A549 (cell line): Measurements from ENCODE around the gene SH3PXD2A. TPM values are rescaled to one million over a fixed set of nuclear protein-coding genes. Genes with fewer than 3 reads are reported as not detected.
A peak's percentile ranks its signal among the peaks of the same experiment; 100 is the strongest.

ENCODE experiments used
- ATAC-seq, 2 experiments: fragments of 200-7000 bp in 1 of 2; fragments of >200 bp in 1 of 2; cut with Nextera tagmentation in 1 of 2; cut with Tn5 transposase in 1 of 2; 3 replicates each; pipeline versions ENCODE4 v1.8.0 to v1.9.1; 2018 to 2020; ENCODE audit warnings: mild to moderate bottlenecking in 1 of 2, moderate library complexity in 1 of 2
- CTCF ChIA-PET: fragments of 300-600 bp; sonication (Branson Sonifier 250); formaldehyde crosslinking; extraction: SDS; loops from one replicate; lab custom pipeline; 2021; ENCODE audit warnings: antibody characterized with exemption, inconsistent platforms; lab: Yijun Ruan, JAX
- POLR2A ChIA-PET: fragments of 350-600 bp; formaldehyde crosslinking; extraction: SDS; loops from one replicate; lab custom pipeline; 2021; ENCODE audit warnings: antibody characterized with exemption, inconsistent platforms; lab: Yijun Ruan, JAX
- DNase-seq, 2 experiments: peaks; one replicate each; pipeline versions ENCODE4 v3.0.0 to v3.0.0-alpha.2; 2011 to 2016; ENCODE audit warnings: low read depth in 1 of 2, low spot score in 1 of 2
- FAIRE-seq: peaks from 2 replicates; lab custom pipeline; 2011; peaks lifted over from hg19 to GRCh38; lab: Jason Lieb, UNC
- H3K27ac ChIP-seq, 2 experiments: fragments of >200 bp; sonication (Bioruptor Twin); formaldehyde crosslinking; 3 replicates each; pipeline ENCODE4 v1.5.1; 2016 to 2017
- H3K4me1 ChIP-seq: fragments of >200 bp; sonication (Bioruptor Twin); formaldehyde crosslinking; 3 replicates; pipeline ENCODE4 v1.6.1; 2016
- H3K4me2 ChIP-seq: fragments of >200 bp; sonication (Bioruptor Twin); formaldehyde crosslinking; 3 replicates; pipeline ENCODE4 v1.6.1; 2016
- H3K4me3 ChIP-seq: fragments of >200 bp; sonication (Bioruptor Twin); formaldehyde crosslinking; 3 replicates; pipeline ENCODE4 v1.5.1; 2016
- H3K9me3 ChIP-seq: fragments of >200 bp; sonication (Bioruptor Twin); formaldehyde crosslinking; 3 replicates; pipeline ENCODE4 v1.6.1; 2016
- CEBPB ChIP-seq, 2 experiments: fragments of >200 bp in 1 of 2; sonication (Bioruptor Twin) in 1 of 2; formaldehyde crosslinking in 1 of 2; IDR thresholded peaks; 2 replicates each; pipeline ENCODE4 v1.6.1; 2012 to 2016
- ESRRA ChIP-seq: fragments of 150-350 bp; IDR thresholded peaks from 2 replicates; pipeline ENCODE4 v1.6.1; 2014; ENCODE audit warnings: mild to moderate bottlenecking, low read length, borderline replicate concordance
- FOSL2 ChIP-seq, 2 experiments: fragments of 450-650 bp in 1 of 2; fragments of >200 bp in 1 of 2; sonication (Bioruptor Twin) in 1 of 2; formaldehyde crosslinking; IDR thresholded peaks; 2 replicates each; pipeline versions ENCODE4 v1.5.0 to v1.6.1; 2016 to 2020; ENCODE audit warnings: mild to moderate bottlenecking in 1 of 2, moderate library complexity in 1 of 2
- FOXS1 ChIP-seq: fragments of 250-450 bp; sonication (Bioruptor Pico); IDR thresholded peaks from 2 replicates; pipeline ENCODE4 v1.5.0; 2020; ENCODE audit warnings: mild to moderate bottlenecking, moderate library complexity
- GATA3 ChIP-seq: IDR thresholded peaks from 2 replicates; pipeline ENCODE4 v1.6.1; 2012; ENCODE audit warnings: borderline replicate concordance
- HOXB13 ChIP-seq: fragments of 250-450 bp; sonication (Bioruptor Pico); IDR thresholded peaks from 2 replicates; pipeline ENCODE4 v1.5.0; 2020; ENCODE audit warnings: low read depth, mild to moderate bottlenecking, moderate library complexity
- HOXB5 ChIP-seq: fragments of 250-450 bp; sonication (Bioruptor Pico); IDR thresholded peaks from 2 replicates; pipeline ENCODE4 v1.5.0; 2020; ENCODE audit warnings: mild to moderate bottlenecking, moderate library complexity
- JUNB ChIP-seq: fragments of >200 bp; sonication (Bioruptor Twin); formaldehyde crosslinking; IDR thresholded peaks from 2 replicates; pipeline ENCODE4 v1.6.1; 2016
- NPAS2 ChIP-seq: fragments of 250-450 bp; sonication (Bioruptor Pico); IDR thresholded peaks from 2 replicates; pipeline ENCODE4 v1.8.0; 2022; ENCODE audit warnings: mild to moderate bottlenecking, moderate library complexity, borderline replicate concordance
- RAD21 ChIP-seq, 2 experiments: fragments of >200 bp in 1 of 2; sonication (Bioruptor Twin) in 1 of 2; formaldehyde crosslinking in 1 of 2; IDR thresholded peaks in 1 of 2; conservative IDR thresholded peaks in 1 of 2; 2 replicates in 1 of 2; 3 replicates in 1 of 2; pipeline ENCODE4 v1.6.1; 2012 to 2018; ENCODE audit warnings: inconsistent platforms in 1 of 2
- RARB ChIP-seq: fragments of 250-450 bp; sonication (Bioruptor Pico); IDR thresholded peaks from 2 replicates; pipeline ENCODE4 v1.8.0; 2021; ENCODE audit warnings: mild to moderate bottlenecking, moderate library complexity
- SMC3 ChIP-seq: fragments of >200 bp; sonication (Bioruptor Twin); formaldehyde crosslinking; IDR thresholded peaks from 3 replicates; pipeline ENCODE4 v1.6.1; 2018; ENCODE audit warnings: inconsistent platforms
- ZNF302 ChIP-seq: fragments of 250-450 bp; sonication (Bioruptor Pico); IDR thresholded peaks from 2 replicates; pipeline ENCODE4 v1.9.0; 2021; ENCODE audit warnings: inconsistent platforms, mild to moderate bottlenecking, moderate library complexity
- ZSCAN20 ChIP-seq: fragments of 250-450 bp; sonication (Bioruptor Pico); IDR thresholded peaks from 2 replicates; pipeline ENCODE4 v1.8.0; 2022; ENCODE audit warnings: mild to moderate bottlenecking, moderate library complexity
- WGBS: methylation state at CpG from one replicate; pipeline ENCODE4 v1.1.6; 2017; ENCODE audit errors: missing lambda C conversion rate; 5-methylcytosine and 5-hydroxymethylcytosine counted together
- polyA plus RNA-seq, 4 experiments: library from polyadenylated mRNA; depleted of rRNA in 3 of 4; stranded (reverse); fragments of >200 nt; fragmentation: RNase III in 1 of 4; extraction: RNeasy Plus Mini Kit Qiagen cat#74134 plus additional on column Dnase treatment in 1 of 4; gene quantifications; 2 replicates in 3 of 4; 3 replicates in 1 of 4; pipeline ENCODE4 v1.2.3, GENCODE V29; 2011 to 2017
- TF ChIP-seq, protein P1 (sequence below): fragments of >200 bp; sonication (Bioruptor Twin); formaldehyde crosslinking; IDR thresholded peaks from 2 replicates; pipeline ENCODE4 v1.6.1; 2016
- TF ChIP-seq, protein P2 (sequence below): fragments of >200 bp; sonication (Bioruptor Twin); formaldehyde crosslinking; IDR thresholded peaks from 3 replicates; pipeline ENCODE4 v1.5.1; 2016
- TF ChIP-seq, protein P3 (sequence below): IDR thresholded peaks from 2 replicates; pipeline ENCODE4 v1.6.1; 2012

SH3PXD2A gene
- polyA plus RNA-seq, 2 of the 4 experiments (the other 2 are of a cell fraction), result 2.4 to 3.9 TPM

DNA sequence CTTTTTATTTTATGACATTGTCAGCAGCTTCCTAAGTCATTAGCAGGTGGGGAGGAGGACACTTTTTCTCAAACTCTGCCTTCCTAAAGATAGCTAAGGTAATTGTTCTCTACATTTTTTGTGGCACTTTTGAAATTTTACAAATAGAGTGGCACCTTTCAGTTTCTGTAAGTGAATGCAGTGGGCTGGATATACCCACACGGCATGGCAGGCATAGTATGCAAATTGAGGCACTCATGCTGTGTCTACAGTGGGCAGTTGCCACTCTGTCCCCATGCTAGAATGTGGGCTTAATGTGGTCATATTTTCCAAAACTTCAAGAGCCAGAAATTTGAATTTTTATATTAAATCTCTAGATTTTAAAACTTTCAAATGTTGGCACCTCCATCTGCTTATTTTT lies 12.8 kb upstream of the SH3PXD2A start (continued):
- TF ChIP-seq, protein P1, sequence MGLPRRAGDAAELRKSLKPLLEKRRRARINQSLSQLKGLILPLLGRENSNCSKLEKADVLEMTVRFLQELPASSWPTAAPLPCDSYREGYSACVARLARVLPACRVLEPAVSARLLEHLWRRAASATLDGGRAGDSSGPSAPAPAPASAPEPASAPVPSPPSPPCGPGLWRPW, result no peak
- TF ChIP-seq CEBPB (IDR thresholded peaks at IDR 0.05), result no peak
- TF ChIP-seq HOXB13 (CRISPR knock-in tag), result no peak
- TF ChIP-seq ESRRA, result no peak

DNA sequence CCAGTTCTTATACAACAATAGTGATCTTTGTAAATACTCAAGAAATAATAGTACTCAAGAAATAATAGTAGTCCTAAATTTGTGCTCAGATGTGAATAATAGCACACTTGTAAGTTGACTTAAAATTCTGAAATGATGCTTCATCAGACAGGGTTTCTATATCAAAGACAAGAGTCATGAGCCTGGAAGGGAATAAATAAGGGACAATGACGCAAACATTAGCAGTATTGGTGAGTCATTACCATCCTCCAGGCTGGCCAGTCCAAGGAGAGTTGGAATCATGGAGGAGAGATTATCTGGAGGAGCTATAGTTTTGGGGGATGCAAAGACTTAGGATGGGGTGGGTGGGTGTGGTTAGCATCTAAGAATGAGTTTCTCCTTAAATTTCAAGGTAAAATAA lies 6.1 kb upstream of the SH3PXD2A start:
- no peak overlapping the region for H3K4me3 ChIP-seq
- ChIA-PET POLR2A (no interaction called here), CTCF (interaction anchor here (0.9 to 4.5 kb wide), 6 partner anchors 13 to 149 kb away, joined by 3 to 25 read pairs (median 4); no protein-coding TSS in a partner anchor)
- peaks cover 27% of the 10 kb centered on the region; the same call in 2 of the 3 replicates for H3K4me1 ChIP-seq
- ATAC-seq (no peak), DNase-seq (peak in 1 of 2 experiments; percentile 22), FAIRE-seq (no peak)
- 31% methylated on average over 1 of the region's 1 CpG for WGBS
- H3K4me2 ChIP-seq, result peak overlapping the region; percentile 47
- H3K27ac ChIP-seq, result peak overlapping the region in 1 of 2 experiments; percentile 10; a peak in 1 of 6 replicates
- no peak for TF ChIP-seq ESRRA
- peak; percentile 46; the same call in 1 of the 2 replicates for TF ChIP-seq FOSL2 (IDR thresholded peaks at IDR 0.05)
- TF ChIP-seq FOSL2 (CRISPR knock-in tag; IDR thresholded peaks at IDR 0.05), result peak; percentile 75
- H3K9me3 ChIP-seq, result peaks cover 22% of the 10 kb centered on the region

DNA sequence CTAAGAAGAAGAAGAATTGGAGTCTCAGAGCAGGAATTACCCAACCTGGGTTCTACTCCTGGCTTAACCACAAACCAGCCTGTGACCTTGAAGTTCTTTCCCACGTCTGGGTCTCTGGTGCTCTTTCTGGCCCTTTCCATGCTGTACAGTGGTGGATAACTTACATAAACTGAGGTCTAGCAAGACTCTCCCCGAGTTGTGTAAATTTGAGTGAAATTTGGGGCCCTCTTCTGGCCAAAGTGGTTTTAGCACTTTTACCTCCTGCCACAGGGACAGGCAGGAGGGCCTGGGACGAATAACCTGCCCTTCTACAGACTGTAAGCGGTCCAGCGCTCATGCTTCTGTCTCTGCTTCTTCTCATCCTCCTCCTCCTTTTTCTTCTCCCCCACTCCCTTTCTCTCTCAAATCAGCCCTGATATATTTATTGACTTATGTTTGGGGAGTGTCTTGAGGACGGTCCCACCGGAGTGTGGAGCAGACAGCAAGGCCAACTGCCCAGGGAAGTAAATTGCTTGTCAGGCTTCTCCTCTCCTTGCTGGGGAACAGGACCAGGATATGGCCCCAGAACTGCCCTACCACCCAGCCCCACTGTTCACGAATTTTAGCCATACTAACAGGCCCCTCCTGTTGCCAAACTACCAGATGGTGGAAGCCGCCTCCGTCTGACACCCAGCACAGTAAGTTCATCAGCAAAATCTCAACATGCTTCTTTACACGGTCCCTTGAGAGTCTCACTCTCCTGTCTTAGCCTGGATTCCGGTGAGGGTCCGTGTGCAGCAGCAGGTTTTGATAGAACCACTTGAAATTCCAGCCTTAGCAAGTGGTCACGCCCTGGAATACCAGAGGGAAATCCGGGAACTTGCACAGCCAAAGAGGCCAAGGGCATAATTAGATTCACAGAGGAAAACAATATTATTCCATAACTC lies 4.0 kb upstream of the SH3PXD2A start:
- FAIRE-seq, result no peak
- H3K4me2 ChIP-seq, result no peak overlapping the region
- H3K27ac ChIP-seq, result peak overlapping the region in 1 of 2 experiments; percentile 56; a peak in 3 of 6 replicates
- no peak overlapping the region for H3K4me3 ChIP-seq
- TF ChIP-seq SMC3, result peak; percentile 89
- no peak for TF ChIP-seq CEBPB (IDR thresholded peaks at IDR 0.05)
- no peak for TF ChIP-seq GATA3
- TF ChIP-seq HOXB5 (CRISPR knock-in tag), result no peak
- TF ChIP-seq ZNF302 (CRISPR knock-in tag), result no peak
- TF ChIP-seq, protein P2, sequence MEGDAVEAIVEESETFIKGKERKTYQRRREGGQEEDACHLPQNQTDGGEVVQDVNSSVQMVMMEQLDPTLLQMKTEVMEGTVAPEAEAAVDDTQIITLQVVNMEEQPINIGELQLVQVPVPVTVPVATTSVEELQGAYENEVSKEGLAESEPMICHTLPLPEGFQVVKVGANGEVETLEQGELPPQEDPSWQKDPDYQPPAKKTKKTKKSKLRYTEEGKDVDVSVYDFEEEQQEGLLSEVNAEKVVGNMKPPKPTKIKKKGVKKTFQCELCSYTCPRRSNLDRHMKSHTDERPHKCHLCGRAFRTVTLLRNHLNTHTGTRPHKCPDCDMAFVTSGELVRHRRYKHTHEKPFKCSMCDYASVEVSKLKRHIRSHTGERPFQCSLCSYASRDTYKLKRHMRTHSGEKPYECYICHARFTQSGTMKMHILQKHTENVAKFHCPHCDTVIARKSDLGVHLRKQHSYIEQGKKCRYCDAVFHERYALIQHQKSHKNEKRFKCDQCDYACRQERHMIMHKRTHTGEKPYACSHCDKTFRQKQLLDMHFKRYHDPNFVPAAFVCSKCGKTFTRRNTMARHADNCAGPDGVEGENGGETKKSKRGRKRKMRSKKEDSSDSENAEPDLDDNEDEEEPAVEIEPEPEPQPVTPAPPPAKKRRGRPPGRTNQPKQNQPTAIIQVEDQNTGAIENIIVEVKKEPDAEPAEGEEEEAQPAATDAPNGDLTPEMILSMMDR, result peak; percentile 80
- TF ChIP-seq RARB, result no peak
- no peak for TF ChIP-seq FOXS1 (CRISPR knock-in tag)
- TF ChIP-seq RAD21 (conservative IDR thresholded peaks at IDR 0.05 in 1 of 2, IDR thresholded peaks at IDR 0.05 in 1 of 2), result peak; percentile 79 to 89
- TF ChIP-seq ZSCAN20 (CRISPR knock-in tag), result no peak
- TF ChIP-seq NPAS2 (CRISPR knock-in tag), result no peak
- TF ChIP-seq JUNB, result no peak
- H3K4me1 ChIP-seq, result peaks cover 29% of the 10 kb centered on the region
- DNase-seq, result peak; percentile 68 to 69
- ChIA-PET POLR2A (no interaction called here), CTCF (interaction anchor here (0.8 to 10.5 kb wide), 20 partner anchors 11 to 313 kb away, joined by 3 to 184 read pairs (median 4); no protein-coding TSS in a partner anchor)
- 41% methylated on average over 15 of the region's 15 CpGs for WGBS
- H3K9me3 ChIP-seq, result peaks cover 2% of the 10 kb centered on the region; the same call in 2 of the 3 replicates
- ATAC-seq, result peak; percentile 75 to 89

DNA sequence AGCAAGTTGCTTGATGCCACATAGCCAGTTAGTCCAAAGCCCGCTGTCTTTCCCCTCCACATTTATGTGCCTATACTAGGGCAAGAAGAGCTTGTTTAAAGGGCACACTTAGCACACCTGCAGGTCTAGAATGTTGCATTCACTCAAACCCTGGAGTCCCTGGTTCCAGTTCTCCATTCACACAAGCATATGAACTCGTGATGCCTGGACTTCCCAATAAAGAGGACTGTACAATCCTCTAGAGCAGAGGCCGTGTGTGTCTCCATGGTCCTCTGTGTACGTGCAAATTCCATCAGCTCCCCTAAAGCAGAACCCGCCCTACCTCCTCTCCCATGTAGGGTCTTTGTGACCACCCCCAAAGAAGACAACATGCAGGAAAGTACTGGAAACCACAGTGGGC lies 3.0 kb upstream of the SH3PXD2A start:
- 82% methylated on average over 5 of the region's 5 CpGs for WGBS
- CTCF ChIA-PET, result interaction anchor here (0.8 to 10.5 kb wide), 24 partner anchors 10 to 312 kb away, joined by 3 to 184 read pairs (median 4); no protein-coding TSS in a partner anchor
- ATAC-seq, result no peak
- no peak for FAIRE-seq
- POLR2A ChIA-PET, result no interaction called here
- TF ChIP-seq ESRRA (no peak), FOXS1 (CRISPR knock-in tag) (no peak)
- TF ChIP-seq, protein P3, sequence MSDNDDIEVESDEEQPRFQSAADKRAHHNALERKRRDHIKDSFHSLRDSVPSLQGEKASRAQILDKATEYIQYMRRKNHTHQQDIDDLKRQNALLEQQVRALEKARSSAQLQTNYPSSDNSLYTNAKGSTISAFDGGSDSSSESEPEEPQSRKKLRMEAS, result no peak
- no peak overlapping the region for H3K27ac ChIP-seq
- DNase-seq, result no peak
- H3K9me3 ChIP-seq, result no peaks in the 10 kb centered on the region
- peaks cover 38% of the 10 kb centered on the region for H3K4me1 ChIP-seq
- H3K4me2 ChIP-seq, result no peak overlapping the region
- H3K4me3 ChIP-seq, result no peak overlapping the region
